Endothelial cell of umbilical vein (primary cell): ENCODE results near the gene AUTS2. TPM values are rescaled to one million over a fixed set of nuclear protein-coding genes. Genes with fewer than 3 reads are reported as not detected.

ENCODE experiments used
- BruUV-seq: library from RNA; stranded (reverse); fragments of 400-500 nt; replicated peaks from 2 replicates; lab custom pipeline; 2021; lab: Mats Ljungman, UMichigan
- CTCF ChIA-PET: fragments of 300-600, 350-600 bp; sonication (Branson Sonifier 250); formaldehyde crosslinking; loops from one replicate; lab custom pipeline; 2021; ENCODE audit warnings: antibody characterized with exemption, inconsistent platforms; lab: Charles Lee
- POLR2A ChIA-PET: fragments of 300-600, 350-600 bp; sonication (Branson Sonifier 250); formaldehyde crosslinking; loops from one replicate; lab custom pipeline; 2021; ENCODE audit warnings: antibody characterized with exemption, inconsistent platforms; lab: Charles Lee
- DNase-seq: peaks from one replicate; pipeline ENCODE4 v3.0.0-alpha.2; 2011; ENCODE audit warnings: low read depth, low spot score
- FAIRE-seq: peaks from 2 replicates; lab custom pipeline; 2011; peaks lifted over from hg19 to GRCh38; lab: Jason Lieb, UNC
- H2AFZ ChIP-seq: 2 replicates; pipeline ENCODE4 v1.6.0; 2012; ENCODE audit warnings: low read depth, low read length, control low read depth, inconsistent platforms
- H3K27ac ChIP-seq: 2 replicates; pipeline ENCODE4 v1.5.1; 2011; ENCODE audit warnings: low read depth, mild to moderate bottlenecking, control low read depth, low read length, moderate library complexity; ENCODE audit not compliant: insufficient read depth
- H3K27me3 ChIP-seq, 2 experiments: 2 replicates each; pipeline versions ENCODE4 v1.6.0 to v1.6.1; 2011; ENCODE audit warnings: low read length in 2 of 2, mixed read lengths in 1 of 2; ENCODE audit not compliant: control insufficient read depth in 2 of 2, insufficient read depth in 2 of 2
- H3K36me3 ChIP-seq, 2 experiments: 2 replicates in 1 of 2; 3 replicates in 1 of 2; pipeline ENCODE4 v1.5.1; 2011; ENCODE audit warnings: low read length in 2 of 2, mild to moderate bottlenecking in 1 of 2, moderate library complexity in 1 of 2; ENCODE audit not compliant: control insufficient read depth in 2 of 2, insufficient read depth in 2 of 2; ENCODE audit errors: extremely low read depth in 1 of 2
- H3K4me1 ChIP-seq: 3 replicates; pipeline ENCODE4 v1.5.1; 2011; ENCODE audit warnings: mild to moderate bottlenecking, low read length; ENCODE audit not compliant: control insufficient read depth, insufficient read depth; ENCODE audit errors: extremely low read depth
- H3K4me2 ChIP-seq: 2 replicates; pipeline ENCODE4 v1.6.1; 2011; ENCODE audit warnings: low read length, control low read depth, mixed read lengths; ENCODE audit not compliant: insufficient read depth
- H3K4me3 ChIP-seq, 3 experiments: fragments of 200-600 bp in 1 of 3; sonication (generic), shearing (Covaris generic) in 1 of 3; replicated peaks in 1 of 3; 2 replicates each; pipeline ENCODE4 v1.5.1; 2011 to 2016; ENCODE audit warnings: control low read depth in 3 of 3, low read length in 3 of 3, mild to moderate bottlenecking in 2 of 3, inconsistent platforms in 1 of 3, low read depth in 1 of 3, moderate library complexity in 1 of 3; ENCODE audit not compliant: insufficient read depth in 1 of 3
- H3K79me2 ChIP-seq: 2 replicates; pipeline ENCODE4 v1.6.0; 2012; ENCODE audit warnings: low read length, inconsistent platforms; ENCODE audit not compliant: control insufficient read depth, insufficient read depth
- H3K9ac ChIP-seq: replicated peaks from 2 replicates; pipeline ENCODE3; 2011; ENCODE audit warnings: low read length, control low read depth; ENCODE audit not compliant: insufficient read depth; ENCODE audit errors: extremely low read depth
- H3K9me1 ChIP-seq: replicated peaks from 3 replicates; pipeline ENCODE4 v1.6.0; 2011; ENCODE audit warnings: mild to moderate bottlenecking, low read length; ENCODE audit not compliant: control insufficient read depth, insufficient read depth; ENCODE audit errors: extremely low read depth
- H3K9me3 ChIP-seq: replicated peaks from 2 replicates; pipeline ENCODE4 v1.5.1; 2012; ENCODE audit warnings: low read length, inconsistent platforms; ENCODE audit not compliant: control insufficient read depth, insufficient read depth
- H4K20me1 ChIP-seq: replicated peaks from 2 replicates; pipeline ENCODE3; 2011; ENCODE audit warnings: mild to moderate bottlenecking, low read length; ENCODE audit not compliant: control insufficient read depth, insufficient read depth; ENCODE audit errors: extremely low read depth
- CTCF ChIP-seq, 2 donors: IDR thresholded peaks; 1 replicate in 1 of 2; 2 replicates in 1 of 2; pipeline ENCODE4 v1.5.1; 2011; ENCODE audit warnings: low read length in 2 of 2, mild to moderate bottlenecking in 2 of 2, moderate library complexity in 2 of 2, control low read depth in 1 of 2, inconsistent platforms in 1 of 2, low read depth in 1 of 2; ENCODE audit not compliant: insufficient read depth in 1 of 2; ENCODE audit errors: extremely low read depth in 1 of 2
- EZH2 ChIP-seq: IDR thresholded peaks from 2 replicates; pipeline ENCODE4 v1.6.1; 2012; ENCODE audit warnings: borderline replicate concordance, low read depth, mild to moderate bottlenecking, moderate library complexity, low read length, inconsistent platforms; ENCODE audit not compliant: severe bottlenecking
- FOS ChIP-seq: IDR thresholded peaks from 2 replicates; pipeline ENCODE4 v1.6.1; 2011; ENCODE audit warnings: mild to moderate bottlenecking, low read length, moderate library complexity, borderline replicate concordance; ENCODE audit not compliant: insufficient read depth
- GATA2 ChIP-seq: IDR thresholded peaks from 2 replicates; pipeline ENCODE4 v1.7.0; 2011; ENCODE audit warnings: low read depth, mild to moderate bottlenecking, moderate library complexity, mixed read lengths, low read length; ENCODE audit not compliant: insufficient read length, insufficient read depth
- JUN ChIP-seq: IDR thresholded peaks from 2 replicates; pipeline ENCODE4 v1.6.1; 2011; ENCODE audit warnings: borderline replicate concordance, low read depth; ENCODE audit not compliant: insufficient read length, insufficient read depth
- MAX ChIP-seq: IDR thresholded peaks from 2 replicates; pipeline ENCODE4 v1.6.1; 2011; ENCODE audit not compliant: insufficient read depth, insufficient read length
- MYC ChIP-seq: IDR thresholded peaks from one replicate; pipeline ENCODE4 v1.6.1; 2011; ENCODE audit warnings: mild to moderate bottlenecking, low read depth, low read length
- POLR2A ChIP-seq: IDR thresholded peaks from 2 replicates; pipeline ENCODE4 v1.6.1; 2012; ENCODE audit warnings: low read depth, mild to moderate bottlenecking, control low read depth, low read length
- POLR2AphosphoS5 ChIP-seq: IDR thresholded peaks from 2 replicates; pipeline ENCODE4 v1.6.1; 2012; ENCODE audit warnings: low read depth, mild to moderate bottlenecking, control low read depth, low read length, moderate library complexity; ENCODE audit not compliant: insufficient read depth
- dilution Hi-C: fragments of 300-500 bp; cut with MboI; formaldehyde crosslinking; loops from one replicate; pipeline ENCODE4 v1.15.0; 2019; ENCODE audit warnings: low sequenced_read_pairs; ENCODE audit not compliant: extremely low pct_ligation_motif_present
- intact Hi-C: fragments of 100-400 bp; cut with micrococcal nuclease; formaldehyde crosslinking; loops from one replicate; pipeline ENCODE4 v1.10.0; 2022
- polyA plus RNA-seq, 4 experiments: library from polyadenylated mRNA; depleted of rRNA in 3 of 4; stranded (reverse) in 3 of 4; unstranded in 1 of 4; fragments of >200 nt; gene quantifications; 2 replicates each; pipeline versions ENCODE4 v1.2.1 to v1.2.3, GENCODE V29; 2011 to 2012; ENCODE audit warnings: missing spikeins in 1 of 4
- total RNA-seq: library from RNA; stranded (reverse); gene quantifications from 2 replicates; pipeline ENCODE4 v1.2.3, GENCODE V29; 2021

Gene AUTS2
- total and polyA plus RNA-seq, 2 donors (not counting 3 experiments of a cell fraction or from before 2014, with no cell fraction given): 0.59 to 8.0 TPM

- H3K9ac ChIP-seq: no peak overlapping the region
- no peak overlapping the region for H3K4me3 ChIP-seq
- no peak for FAIRE-seq
- H2AFZ ChIP-seq: no peak overlapping the region
- H3K4me2 ChIP-seq: no peak overlapping the region
- ChIA-PET POLR2A (no interaction called here), CTCF (no interaction called here)
- no TSS peak for BruUV-seq
- H3K36me3 ChIP-seq: no peaks in the 10 kb centered on the region
- dilution Hi-C loops: no loop called here
- H3K9me1 ChIP-seq: no peaks in the 10 kb centered on the region
- H3K79me2 ChIP-seq: no peaks in the 10 kb centered on the region
- no peaks in the 10 kb centered on the region for H3K9me3 ChIP-seq
- H4K20me1 ChIP-seq: no peaks in the 10 kb centered on the region
- H3K27ac ChIP-seq: no peak overlapping the region
- H3K27me3 ChIP-seq: no peaks in the 10 kb centered on the region
- H3K4me1 ChIP-seq: no peaks in the 10 kb centered on the region
- intact Hi-C loops: no loop called here
- no peak for DNase-seq
- TF ChIP-seq JUN (no peak), EZH2 (no peak), FOS (no peak), MAX (no peak), MYC (no peak), GATA2 (no peak), POLR2AphosphoS5 (no peak), POLR2A (no peak)
Measured at GRCh38 chr7:70777251-70777650, 1179.0 kb downstream of the AUTS2 start.

GRCh38 chr7:70778585-70778984 lies 1180.3 kb downstream of the AUTS2 start:
- POLR2A ChIA-PET: interaction anchor here (0.7 kb wide), 1 partner anchor 964 kb away, joined by 3 read pairs; no protein-coding TSS in a partner anchor
- Histone ChIP-seq H3K27ac (no peak overlapping the region), H4K20me1 (no peaks in the 10 kb centered on the region), H2AFZ (no peak overlapping the region), H3K9me1 (no peaks in the 10 kb centered on the region), H3K79me2 (no peaks in the 10 kb centered on the region), H3K4me1 (no peaks in the 10 kb centered on the region), H3K27me3 (no peaks in the 10 kb centered on the region), H3K4me2 (no peak overlapping the region), H3K9me3 (no peaks in the 10 kb centered on the region), H3K4me3 (no peak overlapping the region), H3K36me3 (no peaks in the 10 kb centered on the region), H3K9ac (no peak overlapping the region)
- intact Hi-C loops (no loop called here), dilution Hi-C loops (no loop called here)
- no TSS peak for BruUV-seq
- TF ChIP-seq POLR2AphosphoS5 (no peak), MAX (no peak), GATA2 (no peak), JUN (no peak), POLR2A (no peak), FOS (no peak), MYC (no peak), CTCF (IDR thresholded peaks at IDR 0.05; ENCODE audit: extremely low read depth in 1 of 2, insufficient read depth in 1 of 2, low read depth in 1 of 2, low read length in 2 of 2) (no peak), EZH2 (no peak)
- DNase-seq (no peak), FAIRE-seq (no peak)
- CTCF ChIA-PET: no interaction called here
